GM18502 (cell line): ENCODE results near the gene HNRNPUL1.
A peak's percentile ranks its signal among the peaks of the same experiment; 100 is the strongest.
"Not testable (repeated sequence)": the region's sequence is repeated elsewhere in the genome, so short reads cannot be mapped to it uniquely, and the experiment has no call there.

ENCODE experiments used
- ATAC-seq: cut with Tn5 transposase; IDR thresholded peaks from one replicate; pipeline ENCODE4 v1.9.1; 2021; ENCODE audit warnings: mild to moderate bottlenecking; ENCODE audit not compliant: unreplicated experiment, poor library complexity

Gene HNRNPUL1

GRCh38 chr19:41273076-41273475, 8.9 kb downstream of the HNRNPUL1 start:
- no peak for ATAC-seq

GRCh38 chr19:41274802-41275201, 10.6 kb downstream of the HNRNPUL1 start:
- no peak for ATAC-seq

GRCh38 chr19:41276231-41276630, 12.1 kb downstream of the HNRNPUL1 start:
- ATAC-seq, result no peak

- no peak for ATAC-seq
Measured at GRCh38 chr19:41278478-41278877, 14.3 kb downstream of the HNRNPUL1 start.

GRCh38 chr19:41288673-41289530, 24.7 kb downstream of the HNRNPUL1 start:
- ATAC-seq, result no peak

- not testable (repeated sequence) for ATAC-seq
Measured at GRCh38 chr19:41289814-41290213, 25.6 kb downstream of the HNRNPUL1 start.

- ATAC-seq, result no peak
Measured at GRCh38 chr19:41294393-41294792, 30.2 kb downstream of the HNRNPUL1 start.

- ATAC-seq, result no peak
Measured at GRCh38 chr19:41295499-41295898, 31.3 kb downstream of the HNRNPUL1 start.

GRCh38 chr19:41296433-41296871, 32.3 kb downstream of the HNRNPUL1 start:
- no peak for ATAC-seq

- peak; percentile 72 for ATAC-seq
Measured at GRCh38 chr19:41297628-41298347, 33.6 kb downstream of the HNRNPUL1 start.

GRCh38 chr19:41298348-41298964, 34.3 kb downstream of the HNRNPUL1 start:
- peak; percentile 31 for ATAC-seq

GRCh38 chr19:41299046-41299754, 35.0 kb downstream of the HNRNPUL1 start:
- ATAC-seq, result no peak

GRCh38 chr19:41299755-41300089, 35.5 kb downstream of the HNRNPUL1 start:
- no peak for ATAC-seq

- no peak for ATAC-seq
Measured at GRCh38 chr19:41300555-41300954, 36.4 kb downstream of the HNRNPUL1 start.

GRCh38 chr19:41302624-41303351, 38.6 kb downstream of the HNRNPUL1 start:
- peak; percentile 33 for ATAC-seq

- ATAC-seq, result no peak
Measured at GRCh38 chr19:41303954-41304353, 39.8 kb downstream of the HNRNPUL1 start.

- no peak for ATAC-seq
Measured at GRCh38 chr19:41304706-41305483, 40.7 kb downstream of the HNRNPUL1 start.

- ATAC-seq, result no peak
Measured at GRCh38 chr19:41305927-41306793, 42.0 kb downstream of the HNRNPUL1 start.
